HG02852 (cell line): ENCODE data around the gene IL22RA1.

Source experiments
- ATAC-seq: cut with Tn5 transposase; IDR thresholded peaks from one replicate; pipeline ENCODE4 v1.9.1; 2021; ENCODE audit warnings: mild to moderate bottlenecking, moderate library complexity; ENCODE audit not compliant: unreplicated experiment

IL22RA1 gene

GRCh38 chr1:24142546-24143534 lies at the start of gene IL22RA1:
TSS of gene IL22RA1 (minus strand) at chr1:24143140. CDS start at chr1:24143082, 58 bp downstream.
- ATAC-seq: no peak

GRCh38 chr1:24191860-24192259 lies 48.9 kb upstream of the IL22RA1 start:
- ATAC-seq: no peak

GRCh38 chr1:24190983-24191461 lies 48.1 kb upstream of the IL22RA1 start:
- peak; percentile 41 for ATAC-seq

GRCh38 chr1:24189528-24189927 lies 46.6 kb upstream of the IL22RA1 start:
- ATAC-seq: no peak

- peak; percentile 44 for ATAC-seq
Measured at GRCh38 chr1:24186993-24187790, 44.3 kb upstream of the IL22RA1 start, which contains the start of gene IFNLR1. TSS of gene IFNLR1 (minus strand) at chr1:24187289. CDS start at chr1:24187248, 41 bp downstream.

GRCh38 chr1:24186711-24186992 lies 43.7 kb upstream of the IL22RA1 start:
- no peak for ATAC-seq

GRCh38 chr1:24186031-24186710 lies 43.2 kb upstream of the IL22RA1 start:
- no peak for ATAC-seq

- ATAC-seq: no peak
Measured at GRCh38 chr1:24185076-24185475, 42.1 kb upstream of the IL22RA1 start.

GRCh38 chr1:24182061-24182460 lies 39.1 kb upstream of the IL22RA1 start:
- ATAC-seq: no peak

GRCh38 chr1:24181619-24182018 lies 38.7 kb upstream of the IL22RA1 start:
- ATAC-seq: no peak

GRCh38 chr1:24180676-24181075 lies 37.7 kb upstream of the IL22RA1 start:
- ATAC-seq: no peak

GRCh38 chr1:24179251-24179840 lies 36.4 kb upstream of the IL22RA1 start:
- ATAC-seq: no peak

GRCh38 chr1:24178407-24178806 lies 35.5 kb upstream of the IL22RA1 start:
- ATAC-seq: no peak

- ATAC-seq: no peak
Measured at GRCh38 chr1:24177161-24177560, 34.2 kb upstream of the IL22RA1 start.

- no peak for ATAC-seq
Measured at GRCh38 chr1:24175033-24175755, 32.3 kb upstream of the IL22RA1 start.

GRCh38 chr1:24173638-24174575 lies 31.0 kb upstream of the IL22RA1 start:
- no peak for ATAC-seq

- no peak for ATAC-seq
Measured at GRCh38 chr1:24172598-24172997, 29.7 kb upstream of the IL22RA1 start.

GRCh38 chr1:24169286-24169685 lies 26.3 kb upstream of the IL22RA1 start:
- no peak for ATAC-seq

- ATAC-seq: no peak
Measured at GRCh38 chr1:24168245-24168644, 25.3 kb upstream of the IL22RA1 start.
